Measurements from ENCODE around the gene PDE10A. TPM values are rescaled to one million over a fixed set of nuclear protein-coding genes. Genes with fewer than 3 reads are reported as not detected.

The PDE10A gene
- polyA plus RNA-seq, 3 donors: not detected

- Histone ChIP-seq H3K9me3 (replicated peaks in 1 of 2; ENCODE audit: control insufficient read depth in 1 of 2, insufficient read depth in 1 of 2, low read length in 2 of 2) (peaks cover 8 to 15% of the 10 kb centered on the region in 2 donors), H3K27ac (ENCODE audit: low read depth in 1 of 2, low read length in 2 of 2) (no peak overlapping the region), H3K27me3 (ENCODE audit: control insufficient read depth in 2 of 2, insufficient read depth in 2 of 2, low read length in 2 of 2) (no peaks in the 10 kb centered on the region), H2AFZ (ENCODE audit: insufficient read depth, low read depth, low read length, poor library complexity, severe bottlenecking) (no peak overlapping the region), H3K36me3 (replicated peaks in 1 of 2; ENCODE audit: control insufficient read depth in 1 of 2, insufficient read depth in 2 of 2, low read length in 2 of 2) (no peaks in the 10 kb centered on the region), H3K4me3 (replicated peaks in 1 of 3; ENCODE audit: low read depth in 2 of 3, low read length in 3 of 3) (no peak overlapping the region), H3K4me1 (ENCODE audit: control insufficient read depth in 1 of 2, insufficient read depth in 2 of 2, low read length in 2 of 2) (no peaks in the 10 kb centered on the region), H3K79me2 (ENCODE audit: insufficient read depth, low read length) (no peaks in the 10 kb centered on the region), H3K4me2 (replicated peaks; ENCODE audit: extremely low read depth, low read length, poor library complexity, severe bottlenecking) (no peak overlapping the region), H4K20me1 (ENCODE audit: insufficient read depth, low read length) (no peaks in the 10 kb centered on the region), H3K9ac (ENCODE audit: insufficient read depth, low read length, poor library complexity, severe bottlenecking) (no peak overlapping the region)
- intact Hi-C loops (cut with micrococcal nuclease): no loop called here
- Mint-ChIP-seq H3K27me3 (ENCODE audit: low read depth in 3 of 3) (no peaks in the 10 kb centered on the region), H3K4me1 (no peaks in the 10 kb centered on the region), H3K9me3 (peaks cover 0 to 21% (median 13%) of the 10 kb centered on the region in 7 donors), H3K27ac (no peak overlapping the region), H3K36me3 (no peaks in the 10 kb centered on the region), H3K4me3 (no peak overlapping the region)
- WGBS (ENCODE audit: insufficient coverage): 84% methylated on average over 5 of the region's 10 CpGs
- no peak for TF ChIP-seq CTCF (IDR thresholded peaks at IDR 0.05)
- DNase-seq: no peak
Measured at GRCh38 chr6:165605182-165605875, 57.7 kb downstream of the PDE10A start.

GRCh38 chr6:165602291-165602690 is 60.8 kb downstream of the PDE10A start:
- Histone ChIP-seq H3K9me3 (replicated peaks in 1 of 2; ENCODE audit: control insufficient read depth in 1 of 2, insufficient read depth in 1 of 2, low read length in 2 of 2) (peaks cover 13 to 22% of the 10 kb centered on the region in 2 donors), H3K79me2 (ENCODE audit: insufficient read depth, low read length) (no peaks in the 10 kb centered on the region), H3K36me3 (replicated peaks in 1 of 2; ENCODE audit: control insufficient read depth in 1 of 2, insufficient read depth in 2 of 2, low read length in 2 of 2) (no peaks in the 10 kb centered on the region), H3K9ac (ENCODE audit: insufficient read depth, low read length, poor library complexity, severe bottlenecking) (no peak overlapping the region), H3K27me3 (ENCODE audit: control insufficient read depth in 2 of 2, insufficient read depth in 2 of 2, low read length in 2 of 2) (no peaks in the 10 kb centered on the region), H4K20me1 (ENCODE audit: insufficient read depth, low read length) (no peaks in the 10 kb centered on the region), H3K4me3 (replicated peaks in 1 of 3; ENCODE audit: low read depth in 2 of 3, low read length in 3 of 3) (no peak overlapping the region), H3K4me2 (replicated peaks; ENCODE audit: extremely low read depth, low read length, poor library complexity, severe bottlenecking) (no peak overlapping the region), H3K4me1 (ENCODE audit: control insufficient read depth in 1 of 2, insufficient read depth in 2 of 2, low read length in 2 of 2) (no peaks in the 10 kb centered on the region), H3K27ac (ENCODE audit: low read depth in 1 of 2, low read length in 2 of 2) (no peak overlapping the region), H2AFZ (ENCODE audit: insufficient read depth, low read depth, low read length, poor library complexity, severe bottlenecking) (no peak overlapping the region)
- Mint-ChIP-seq H3K4me1 (no peaks in the 10 kb centered on the region), H3K9me3 (peaks cover 1 to 16% (median 12%) of the 10 kb centered on the region in 7 donors), H3K36me3 (no peaks in the 10 kb centered on the region), H3K27me3 (ENCODE audit: low read depth in 3 of 3) (no peaks in the 10 kb centered on the region), H3K27ac (no peak overlapping the region), H3K4me3 (no peak overlapping the region)
- DNase-seq: no peak
- WGBS (ENCODE audit: insufficient coverage): 85% methylated on average over 5 of the region's 6 CpGs
- no peak for TF ChIP-seq CTCF (IDR thresholded peaks at IDR 0.05)
- intact Hi-C loops (cut with micrococcal nuclease): no loop called here

Data from CD14-positive monocyte (primary cell).